HL-60 (cell line): Measurements from ENCODE around the gene ZBTB12.
"Not testable (repeated sequence)": the region's sequence is repeated elsewhere in the genome, so short reads cannot be mapped to it uniquely, and the experiment has no call there.

ENCODE experiments used
- DNase-seq, 2 experiments: peaks; one replicate each; pipeline ENCODE4 v3.0.0-alpha.2; 2010 to 2020; ENCODE audit warnings: low read depth in 1 of 2, low spot score in 1 of 2
- H3K27ac ChIP-seq: fragments of 250-450 bp; sonication (Bioruptor Pico); replicated peaks from 2 replicates; pipeline ENCODE4 v1.5.1; 2020; ENCODE audit warnings: mild to moderate bottlenecking, moderate library complexity
- H3K27me3 ChIP-seq: fragments of 250-450 bp; sonication (Bioruptor Pico); 2 replicates; pipeline ENCODE4 v1.5.1; 2021; ENCODE audit warnings: mild to moderate bottlenecking, moderate library complexity; ENCODE audit not compliant: insufficient read depth, poor library complexity, severe bottlenecking
- H3K4me3 ChIP-seq: replicated peaks from 2 replicates; pipeline ENCODE4 v1.5.1; 2011; ENCODE audit warnings: mild to moderate bottlenecking, control low read depth, low read length; ENCODE audit not compliant: insufficient read depth
- GABPA ChIP-seq: IDR thresholded peaks from 2 replicates; pipeline ENCODE4 v1.6.1; 2012; ENCODE audit warnings: low read depth
- POLR2AphosphoS5 ChIP-seq: IDR thresholded peaks from 2 replicates; pipeline ENCODE4 v1.6.1; 2012; ENCODE audit warnings: low read depth
- REST ChIP-seq: IDR thresholded peaks from 2 replicates; pipeline ENCODE4 v1.6.1; 2012; ENCODE audit warnings: low read depth; ENCODE audit not compliant: insufficient replicate concordance
- SPI1 ChIP-seq: IDR thresholded peaks from 2 replicates; pipeline ENCODE4 v1.6.1; 2012; ENCODE audit warnings: low read depth, mild to moderate bottlenecking, borderline replicate concordance
- TF ChIP-seq, protein P1 (sequence below): IDR thresholded peaks from one replicate; pipeline ENCODE4 v1.5.1; 2011; ENCODE audit warnings: low read length, control low read depth, inconsistent platforms; ENCODE audit not compliant: insufficient read depth

Gene ZBTB12

DNA sequence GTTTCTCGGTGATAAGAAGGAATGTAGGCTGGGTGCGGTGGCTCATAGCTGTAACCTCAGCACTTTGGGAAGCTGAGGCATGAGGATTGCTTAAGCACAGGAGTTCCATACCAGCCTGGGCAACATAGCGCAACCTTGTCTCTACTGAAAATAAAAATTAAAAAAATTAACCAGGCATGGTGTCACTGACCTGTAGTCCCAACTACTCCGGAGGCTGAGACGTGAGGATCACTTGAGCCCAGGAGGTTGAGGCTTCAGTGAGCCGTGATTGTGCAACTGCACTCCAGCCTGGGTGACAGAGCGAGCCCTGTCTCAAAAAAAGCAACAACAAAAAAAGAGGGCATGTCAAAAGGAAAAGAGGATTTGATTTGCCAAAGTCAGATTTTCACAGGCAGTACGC lies 43.2 kb downstream of the ZBTB12 start:
- Histone ChIP-seq H3K27me3 (no peaks in the 10 kb centered on the region), H3K27ac (no peak overlapping the region), H3K4me3 (no peak overlapping the region)
- TF ChIP-seq REST = no peak
- no peak for DNase-seq

GRCh38 chr6:31857774-31858173 lies 44.1 kb downstream of the ZBTB12 start:
- not testable (repeated sequence) for H3K27ac ChIP-seq, DNase-seq

DNA sequence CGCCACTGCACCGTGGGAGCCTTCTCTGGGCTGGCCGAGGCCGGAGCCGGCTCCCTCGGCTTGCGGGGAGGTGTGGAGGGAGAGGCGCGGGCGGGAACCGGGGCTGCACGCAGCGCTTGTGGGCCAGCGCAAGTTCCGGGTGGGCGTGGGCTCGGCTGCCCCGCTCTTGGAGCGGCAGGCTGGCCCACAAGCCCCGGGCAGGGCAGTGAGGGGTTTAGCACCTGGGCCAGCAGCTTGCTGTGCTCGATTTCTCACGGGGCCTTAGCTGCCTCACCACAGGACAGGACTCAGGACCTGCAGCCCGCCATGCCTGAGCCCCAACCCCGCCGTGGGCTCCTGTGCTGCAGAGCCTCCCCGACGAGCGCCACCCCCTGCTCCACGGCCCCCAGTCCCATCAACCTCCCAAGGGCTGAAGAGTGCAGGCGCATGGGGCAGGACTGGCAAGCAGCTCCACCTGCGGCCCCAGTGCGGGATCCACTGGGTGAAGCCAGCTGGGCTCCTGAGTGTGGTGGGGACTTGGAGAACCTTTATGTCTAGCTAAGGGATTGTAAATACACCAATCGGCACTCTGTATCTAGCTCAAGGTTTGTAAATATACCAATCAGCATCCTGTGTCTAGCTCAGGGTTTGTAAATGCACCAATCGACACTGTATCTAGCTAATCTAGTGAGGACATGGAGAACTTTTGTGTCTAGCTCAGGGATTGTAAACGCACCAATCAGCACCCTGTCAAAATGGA lies 49.7 kb downstream of the ZBTB12 start:
- DNase-seq, H3K27ac ChIP-seq, H3K27me3 ChIP-seq, H3K4me3 ChIP-seq: not testable (repeated sequence)

More at GRCh38 chr6:31857774-31858173, 44.1 kb downstream of the ZBTB12 start:
- not testable (repeated sequence) for H3K27me3 ChIP-seq, H3K4me3 ChIP-seq

DNA sequence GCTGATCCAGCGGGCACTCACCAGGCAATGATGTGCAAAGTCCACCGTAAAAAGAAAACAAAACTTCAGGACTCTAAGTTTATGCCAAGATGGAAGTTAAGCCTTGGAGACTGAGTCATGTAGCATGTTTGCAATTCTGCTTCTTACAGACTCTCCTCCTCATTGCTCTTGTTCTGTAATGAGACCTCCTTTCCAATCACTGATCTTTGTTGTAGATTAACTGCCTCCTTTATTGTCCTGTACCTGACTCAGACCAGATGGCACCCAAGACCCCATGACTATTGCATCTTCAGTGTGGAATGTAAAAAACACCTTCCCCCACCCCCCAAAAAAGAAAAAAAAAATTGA lies 50.4 kb downstream of the ZBTB12 start:
- no peak for DNase-seq
- Histone ChIP-seq H3K4me3 (no peak overlapping the region), H3K27me3 (no peaks in the 10 kb centered on the region), H3K27ac (no peak overlapping the region)
- TF ChIP-seq REST = no peak
- no peak for TF ChIP-seq SPI1
- no peak for TF ChIP-seq POLR2AphosphoS5

GRCh38 chr6:31850765-31851484 lies 51.0 kb downstream of the ZBTB12 start:
- Histone ChIP-seq H3K27ac (no peak overlapping the region), H3K27me3 (no peaks in the 10 kb centered on the region), H3K4me3 (no peak overlapping the region)
- DNase-seq = no peak
- no peak for TF ChIP-seq GABPA
- no peak for TF ChIP-seq POLR2AphosphoS5
- TF ChIP-seq REST = no peak
- TF ChIP-seq SPI1 = no peak
- TF ChIP-seq, protein P1, sequence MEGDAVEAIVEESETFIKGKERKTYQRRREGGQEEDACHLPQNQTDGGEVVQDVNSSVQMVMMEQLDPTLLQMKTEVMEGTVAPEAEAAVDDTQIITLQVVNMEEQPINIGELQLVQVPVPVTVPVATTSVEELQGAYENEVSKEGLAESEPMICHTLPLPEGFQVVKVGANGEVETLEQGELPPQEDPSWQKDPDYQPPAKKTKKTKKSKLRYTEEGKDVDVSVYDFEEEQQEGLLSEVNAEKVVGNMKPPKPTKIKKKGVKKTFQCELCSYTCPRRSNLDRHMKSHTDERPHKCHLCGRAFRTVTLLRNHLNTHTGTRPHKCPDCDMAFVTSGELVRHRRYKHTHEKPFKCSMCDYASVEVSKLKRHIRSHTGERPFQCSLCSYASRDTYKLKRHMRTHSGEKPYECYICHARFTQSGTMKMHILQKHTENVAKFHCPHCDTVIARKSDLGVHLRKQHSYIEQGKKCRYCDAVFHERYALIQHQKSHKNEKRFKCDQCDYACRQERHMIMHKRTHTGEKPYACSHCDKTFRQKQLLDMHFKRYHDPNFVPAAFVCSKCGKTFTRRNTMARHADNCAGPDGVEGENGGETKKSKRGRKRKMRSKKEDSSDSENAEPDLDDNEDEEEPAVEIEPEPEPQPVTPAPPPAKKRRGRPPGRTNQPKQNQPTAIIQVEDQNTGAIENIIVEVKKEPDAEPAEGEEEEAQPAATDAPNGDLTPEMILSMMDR = no peak
